Occipital lobe (tissue), 2 donors: Measurements from ENCODE around the gene ZNF638. TPM values are rescaled to one million over a fixed set of nuclear protein-coding genes. Genes with fewer than 3 reads are reported as not detected.

Source experiments
- DNase-seq: peaks from one replicate; lab custom pipeline; 2025; lab: John Stamatoyannopoulos, UW
- total RNA-seq: library from RNA; depleted of rRNA; stranded (reverse); fragments of >200 nt; gene quantifications from one replicate; pipeline ENCODE4 v1.2.3, GENCODE V29; 2014

Gene ZNF638
- total RNA-seq, 1 donor from 2014 or later = 399 TPM

DNA sequence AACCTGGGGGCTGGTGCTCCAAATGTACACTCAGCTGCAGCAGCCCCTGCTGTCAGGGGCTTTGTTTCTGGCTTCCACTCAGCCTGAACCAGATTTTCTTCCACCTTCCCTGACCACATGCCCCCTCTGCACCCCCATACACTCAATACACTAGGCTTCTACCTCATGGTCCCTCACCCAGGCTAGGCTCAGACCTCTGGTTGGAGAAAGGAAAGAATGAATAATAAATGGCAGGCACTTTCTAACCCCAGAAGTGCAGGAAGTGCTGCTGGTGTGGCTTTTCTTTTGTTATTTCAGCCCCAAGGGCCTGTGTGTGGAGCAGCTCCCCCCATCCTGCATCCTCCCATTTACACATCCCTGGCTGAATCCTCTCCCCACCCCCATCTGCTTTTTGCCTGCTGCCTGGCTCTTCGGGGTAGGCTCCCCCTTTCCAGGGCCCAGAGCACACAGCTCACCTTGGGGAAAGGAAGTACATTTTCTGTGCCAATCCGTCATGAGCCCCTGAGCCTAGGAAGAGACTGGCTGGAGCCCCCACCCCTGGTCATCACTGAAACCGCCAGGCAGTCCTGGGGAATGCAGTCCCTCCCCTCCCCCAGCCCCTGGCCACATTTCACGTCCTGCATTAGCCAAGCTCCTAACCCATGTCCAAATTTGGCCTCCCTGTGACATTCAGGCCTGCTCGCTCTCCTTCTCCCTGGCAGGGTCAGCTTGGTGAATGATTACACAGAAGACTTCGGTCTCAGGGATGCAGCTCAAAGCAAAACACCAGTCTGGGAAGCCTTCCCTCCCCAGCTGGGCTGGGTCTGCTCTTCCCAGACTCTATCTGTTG is 124.4 kb downstream of the ZNF638 start:
- DNase-seq = no peak

DNA sequence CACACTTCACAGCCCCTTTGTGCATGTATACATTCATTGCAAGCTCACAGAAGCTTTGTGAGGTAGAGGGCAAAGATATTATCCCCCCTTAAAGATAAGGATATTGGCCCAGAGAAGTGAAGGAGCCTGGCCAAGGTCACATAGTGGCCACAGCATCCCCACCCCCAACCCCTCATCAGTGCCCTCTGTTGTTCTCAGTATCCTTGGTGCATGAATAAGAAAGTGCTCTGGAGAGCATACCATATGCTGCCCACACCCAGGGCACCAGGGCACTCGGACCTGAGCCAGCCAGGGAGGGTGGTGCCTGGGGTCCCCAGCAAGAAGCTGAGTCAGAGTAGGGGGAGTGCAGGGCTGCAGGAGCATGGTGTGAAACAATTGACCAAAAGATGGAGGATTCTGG is 125.0 kb downstream of the ZNF638 start:
- no peak for DNase-seq

DNA sequence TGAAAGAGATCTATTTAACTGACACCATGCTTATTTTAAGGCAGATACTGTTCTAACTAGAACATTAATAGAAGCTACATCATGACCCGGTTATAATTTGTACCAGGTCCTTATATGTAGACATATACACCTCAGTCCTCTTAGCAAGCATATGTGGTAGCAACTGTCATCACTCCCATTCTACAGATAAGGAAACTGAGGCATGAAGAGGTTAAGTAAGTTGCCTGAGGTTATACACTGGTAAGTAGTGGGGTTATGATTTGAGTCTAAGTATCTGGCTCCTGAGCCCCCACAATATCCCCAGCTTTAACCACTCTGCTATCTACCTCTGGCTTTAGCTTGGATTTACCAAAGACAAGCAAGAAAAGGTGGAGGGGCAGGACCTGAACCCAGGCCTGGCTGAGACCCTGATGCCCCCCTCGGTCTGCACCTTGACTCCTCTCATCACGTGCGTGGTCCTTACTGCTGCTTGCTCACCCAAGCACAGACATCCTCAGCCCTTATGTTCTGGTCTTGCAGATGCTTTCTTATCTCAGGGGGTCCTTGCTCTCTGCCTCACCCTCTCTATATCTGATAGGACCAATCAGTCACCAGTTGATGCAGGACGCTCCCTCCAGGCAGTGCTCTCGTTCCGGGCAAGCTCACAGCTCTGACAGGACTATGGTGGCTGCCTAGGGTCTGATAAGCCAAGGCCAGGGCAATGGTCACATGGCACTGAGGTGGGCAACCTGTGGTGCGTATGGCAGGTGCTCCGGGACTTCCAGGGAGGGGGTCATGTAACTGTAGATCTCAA is 125.7 kb downstream of the ZNF638 start:
- DNase-seq = no peak

DNA sequence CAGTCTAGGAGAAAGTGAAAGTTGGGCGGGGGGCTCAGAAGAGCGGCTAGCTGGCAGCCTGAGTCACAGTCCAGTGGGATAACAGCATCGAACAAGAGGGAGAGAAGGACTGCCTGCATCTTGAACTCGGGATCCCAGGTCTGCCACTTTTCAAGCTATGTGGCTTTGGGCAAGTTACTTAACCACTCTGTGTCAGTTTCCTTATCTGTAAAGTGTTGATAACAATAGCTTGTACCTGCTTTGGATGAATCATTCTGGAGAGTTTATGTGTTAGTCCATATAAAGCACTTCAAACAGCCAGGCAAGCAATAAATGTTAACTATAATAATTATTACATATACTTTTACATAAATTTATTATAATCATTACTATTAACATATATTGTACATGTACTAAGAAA is 126.3 kb downstream of the ZNF638 start:
- DNase-seq = no peak

DNA sequence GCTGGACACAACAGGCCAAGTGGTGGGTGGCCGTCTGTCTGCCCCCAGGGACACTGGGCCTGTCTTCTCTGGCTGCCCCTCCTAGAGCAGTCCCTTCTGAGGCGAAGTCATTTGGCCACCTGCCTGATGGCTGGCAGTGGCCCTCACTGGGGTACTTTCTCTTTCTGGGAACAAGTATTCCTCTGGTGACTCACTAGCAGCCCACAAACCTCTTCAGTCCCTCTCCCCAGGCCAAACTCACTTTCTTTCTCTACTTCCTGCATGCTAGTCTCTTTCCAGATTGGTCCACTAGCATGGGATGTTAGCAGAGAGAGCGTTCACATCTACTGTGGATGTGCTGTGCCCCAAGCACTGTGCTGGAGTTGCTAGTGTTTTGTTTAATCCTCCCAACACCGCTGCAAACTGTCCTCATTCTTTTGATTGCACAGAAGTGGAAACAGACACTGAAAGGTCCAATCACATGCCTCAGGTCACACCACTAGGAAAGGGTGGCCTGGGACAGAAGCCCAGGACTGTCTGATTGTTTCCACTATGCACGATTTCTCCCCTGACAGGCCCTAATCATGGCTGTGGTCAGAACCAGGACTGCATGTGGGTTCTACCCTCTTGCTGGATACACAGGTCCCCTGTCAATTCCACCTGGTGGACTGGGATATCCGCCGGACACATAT is 127.0 kb downstream of the ZNF638 start:
- no peak for DNase-seq

DNA sequence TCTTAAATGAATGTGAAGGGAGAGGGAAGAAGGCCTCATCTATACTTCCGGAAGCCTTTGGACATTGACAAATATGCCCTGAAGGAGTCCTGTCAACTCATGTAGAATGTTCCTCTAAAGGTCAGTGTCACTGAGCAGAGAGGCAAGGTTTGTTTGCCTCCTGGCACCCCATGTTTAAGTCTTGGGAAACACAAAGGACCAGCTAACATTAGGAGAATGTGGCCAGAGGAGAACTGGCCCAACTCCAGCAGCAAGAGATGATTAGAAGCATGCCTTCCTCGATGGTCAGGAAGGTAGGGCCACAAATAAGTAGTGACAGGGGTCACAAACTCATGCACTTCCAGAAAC is 127.5 kb downstream of the ZNF638 start:
- no peak for DNase-seq

DNA sequence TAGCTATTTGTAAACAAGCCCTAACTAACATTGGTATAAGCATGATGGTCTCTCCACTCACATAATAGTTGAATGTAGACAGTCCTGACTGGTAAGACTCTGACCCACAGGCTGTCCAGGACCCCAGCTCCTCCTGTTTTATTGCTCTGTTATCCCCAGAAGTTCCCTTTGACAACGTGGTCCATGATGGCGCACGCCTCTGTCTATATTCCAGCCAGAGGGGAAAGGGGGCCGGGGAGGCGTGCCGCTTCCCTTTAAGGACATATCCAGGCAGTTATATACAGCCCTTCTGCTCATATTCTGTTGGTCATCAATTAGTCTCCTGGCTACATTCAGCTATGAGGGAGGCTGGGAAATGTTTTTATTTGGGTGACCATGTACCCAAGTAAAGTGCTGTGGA is 128.5 kb downstream of the ZNF638 start:
- DNase-seq = no peak

DNA sequence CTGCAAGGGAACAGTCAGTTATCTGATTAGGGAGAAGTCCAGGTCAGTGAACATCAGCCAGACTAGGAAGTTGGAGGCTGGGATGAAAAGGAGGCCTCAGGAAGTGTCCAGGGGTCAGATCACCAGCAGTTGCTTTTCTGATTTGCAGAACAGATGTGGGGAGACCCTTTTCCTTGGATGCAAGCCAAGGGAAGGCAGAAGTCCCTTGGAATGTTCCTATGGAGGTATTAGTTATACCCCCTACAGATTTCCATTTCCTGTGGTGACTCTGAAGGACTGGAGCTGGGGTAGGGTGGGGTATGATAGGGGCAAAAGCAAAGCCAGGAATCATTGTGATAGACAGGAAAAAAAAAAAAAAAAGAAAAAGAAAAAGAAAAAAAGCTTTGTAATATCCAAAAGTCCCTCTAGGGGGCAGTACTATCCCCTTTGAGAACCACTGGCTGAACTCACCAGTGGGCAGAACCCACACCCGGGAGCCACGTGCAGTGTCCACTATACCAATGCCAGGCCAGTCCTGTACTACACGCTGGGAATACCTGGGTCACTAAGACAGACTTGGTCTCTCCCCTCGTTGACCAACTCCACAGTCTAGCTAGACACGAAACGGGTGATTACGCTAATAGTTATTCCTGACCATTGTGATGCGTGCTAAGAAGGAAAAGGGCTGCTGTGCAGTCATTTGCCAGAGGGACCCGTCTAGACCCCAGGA is 129.2 kb downstream of the ZNF638 start:
- no peak for DNase-seq

DNA sequence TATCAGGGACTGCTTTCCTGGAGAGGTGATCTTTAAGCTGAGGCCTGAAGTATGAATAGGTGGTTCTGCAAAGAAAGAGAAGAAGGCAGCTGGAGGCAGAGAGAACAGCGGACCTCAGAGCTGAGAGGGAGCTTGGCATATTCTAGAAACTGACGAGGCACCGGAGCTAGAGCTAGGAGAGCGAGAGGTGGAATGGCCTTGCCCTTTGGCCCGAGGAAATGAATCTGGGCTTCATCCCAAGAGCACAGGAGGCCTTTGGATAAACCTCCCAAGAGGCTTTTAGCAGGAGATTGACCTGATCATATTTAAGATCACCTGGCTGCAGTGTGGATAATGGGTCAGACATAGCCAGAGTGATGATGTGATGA is 129.7 kb downstream of the ZNF638 start:
- no peak for DNase-seq

DNA sequence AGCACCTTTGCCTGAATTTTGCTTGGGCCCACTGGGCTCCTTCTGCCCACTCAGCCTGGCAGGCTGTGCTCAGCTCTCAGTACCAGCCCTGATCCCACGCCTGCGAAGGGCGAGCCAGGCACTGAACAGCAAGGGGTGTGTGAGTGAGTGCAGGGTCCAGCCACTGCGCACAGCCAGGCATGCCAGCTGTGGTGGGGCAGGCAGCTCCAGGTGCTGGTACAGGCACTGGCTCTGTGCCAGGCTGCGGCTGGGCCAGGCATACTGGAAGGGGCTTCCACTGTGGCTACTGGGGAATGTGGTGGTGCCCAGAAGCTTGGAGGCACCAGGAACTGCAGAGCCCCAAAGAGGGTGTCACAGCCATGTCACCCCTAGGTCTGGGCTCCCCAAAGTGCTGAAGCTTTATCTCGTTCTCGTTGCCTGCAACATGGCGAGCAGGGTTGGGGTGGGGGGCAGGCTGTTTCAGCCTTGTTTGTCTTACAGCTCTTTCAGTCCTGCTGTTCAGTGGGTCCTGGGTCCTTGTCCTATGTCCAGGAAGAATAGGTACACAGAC is 130.5 kb downstream of the ZNF638 start:
- no peak for DNase-seq

DNA sequence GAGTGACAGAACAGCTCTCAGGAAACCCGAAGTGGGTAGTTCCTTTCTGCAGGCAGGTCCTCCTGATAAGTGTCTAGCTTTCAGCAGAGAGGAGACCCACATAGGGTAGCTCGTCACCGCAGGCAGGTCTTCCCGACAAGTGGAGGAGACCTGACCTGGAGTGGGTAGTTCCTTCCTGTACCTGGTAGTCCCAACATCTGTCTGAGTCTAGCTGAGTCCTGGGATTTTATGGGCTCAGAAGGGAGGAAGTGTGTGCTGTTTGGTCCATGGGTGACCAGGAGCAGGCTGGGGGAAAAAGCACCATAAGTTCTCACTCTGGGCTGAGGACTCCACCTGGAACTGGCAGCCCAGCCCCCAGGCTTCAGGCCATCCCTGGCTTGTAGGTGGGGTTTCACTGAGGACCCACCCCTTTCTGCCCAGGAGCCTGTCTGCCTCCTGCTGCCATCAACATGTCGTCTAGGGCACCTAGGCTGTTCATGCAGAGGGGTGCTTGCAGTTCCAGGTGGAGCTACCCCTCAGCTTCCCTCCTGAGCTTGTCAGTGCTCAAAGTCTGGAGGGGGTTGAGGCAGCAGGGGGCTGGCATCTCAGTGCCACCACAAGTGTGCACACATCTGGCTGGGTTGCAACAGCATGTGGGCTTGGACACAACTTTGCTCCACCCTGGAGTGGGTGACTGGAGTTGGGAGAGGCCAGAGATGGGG is 131.2 kb downstream of the ZNF638 start:
- no peak for DNase-seq

DNA sequence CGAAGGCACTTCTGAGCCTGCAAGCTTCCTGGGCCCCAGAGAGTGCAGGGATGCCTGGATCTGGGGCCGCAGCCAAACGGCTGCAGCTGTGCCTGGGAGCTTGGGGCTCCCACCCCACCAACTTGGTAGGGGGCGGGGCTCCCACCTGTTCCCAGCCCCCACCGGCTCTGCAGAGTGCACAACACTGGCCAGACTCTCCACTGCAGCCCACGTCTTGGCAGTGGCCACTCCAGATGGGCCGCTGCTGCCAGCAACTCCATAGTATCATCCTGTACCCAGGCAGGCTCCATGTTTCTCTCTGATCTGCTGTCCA is 131.7 kb downstream of the ZNF638 start:
- DNase-seq = no peak

DNA sequence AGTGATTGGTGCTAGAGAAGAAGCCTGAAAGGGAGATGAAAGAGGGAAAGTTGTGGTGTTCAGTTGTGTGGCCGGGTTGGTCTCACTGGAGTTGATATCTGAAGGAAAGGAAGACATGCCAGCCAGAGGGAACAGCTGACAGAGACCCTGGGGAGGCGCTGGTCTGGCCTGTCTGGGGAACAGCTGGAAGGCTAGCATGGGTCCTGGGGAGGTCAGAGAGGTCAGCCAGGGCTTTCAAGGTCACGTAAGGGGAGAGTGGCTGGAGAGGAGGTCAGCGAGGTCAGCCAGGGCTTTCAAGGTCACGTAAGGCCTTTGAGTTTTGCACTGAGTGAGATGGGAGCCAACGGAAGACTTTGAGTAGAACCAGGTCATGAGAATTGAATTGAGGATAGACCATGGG is 132.8 kb downstream of the ZNF638 start:
- no peak for DNase-seq

DNA sequence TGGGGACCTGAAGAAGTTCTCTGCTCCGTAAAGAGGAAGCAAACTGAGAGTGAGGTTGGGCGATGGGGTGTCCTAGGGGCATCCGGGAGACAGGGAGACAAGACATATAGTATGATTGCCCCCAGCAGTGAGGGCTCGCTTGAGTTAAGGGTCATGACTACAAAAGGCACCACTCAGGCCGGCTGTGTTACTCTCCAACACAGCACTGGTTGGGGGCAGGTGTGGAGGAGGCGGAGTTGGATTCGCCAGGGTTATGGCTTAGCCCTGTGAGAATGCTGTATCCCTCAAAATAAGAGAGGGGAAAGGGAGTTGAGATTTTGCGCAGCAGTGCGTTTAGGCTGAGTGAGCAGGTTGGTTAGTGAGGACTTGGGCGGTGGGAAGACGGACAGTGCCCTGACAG is 133.8 kb downstream of the ZNF638 start:
- DNase-seq = no peak

DNA sequence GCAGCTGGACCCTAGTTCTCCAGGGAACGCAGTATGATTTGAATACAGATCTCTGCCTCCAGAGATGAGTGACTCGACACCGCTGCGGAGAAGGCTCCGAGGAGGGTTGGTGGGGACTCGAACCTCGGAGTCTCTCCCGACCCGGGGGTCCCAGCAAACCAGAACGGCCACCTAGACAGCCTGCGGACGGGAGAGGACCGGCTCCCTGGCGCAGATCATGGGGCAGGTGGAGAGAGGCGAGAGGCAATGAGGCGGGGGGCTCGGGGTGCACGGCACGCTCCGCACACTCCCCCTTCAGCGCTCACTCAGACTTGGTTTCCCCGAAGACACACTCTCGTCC is 134.3 kb downstream of the ZNF638 start:
- DNase-seq = no peak

DNA sequence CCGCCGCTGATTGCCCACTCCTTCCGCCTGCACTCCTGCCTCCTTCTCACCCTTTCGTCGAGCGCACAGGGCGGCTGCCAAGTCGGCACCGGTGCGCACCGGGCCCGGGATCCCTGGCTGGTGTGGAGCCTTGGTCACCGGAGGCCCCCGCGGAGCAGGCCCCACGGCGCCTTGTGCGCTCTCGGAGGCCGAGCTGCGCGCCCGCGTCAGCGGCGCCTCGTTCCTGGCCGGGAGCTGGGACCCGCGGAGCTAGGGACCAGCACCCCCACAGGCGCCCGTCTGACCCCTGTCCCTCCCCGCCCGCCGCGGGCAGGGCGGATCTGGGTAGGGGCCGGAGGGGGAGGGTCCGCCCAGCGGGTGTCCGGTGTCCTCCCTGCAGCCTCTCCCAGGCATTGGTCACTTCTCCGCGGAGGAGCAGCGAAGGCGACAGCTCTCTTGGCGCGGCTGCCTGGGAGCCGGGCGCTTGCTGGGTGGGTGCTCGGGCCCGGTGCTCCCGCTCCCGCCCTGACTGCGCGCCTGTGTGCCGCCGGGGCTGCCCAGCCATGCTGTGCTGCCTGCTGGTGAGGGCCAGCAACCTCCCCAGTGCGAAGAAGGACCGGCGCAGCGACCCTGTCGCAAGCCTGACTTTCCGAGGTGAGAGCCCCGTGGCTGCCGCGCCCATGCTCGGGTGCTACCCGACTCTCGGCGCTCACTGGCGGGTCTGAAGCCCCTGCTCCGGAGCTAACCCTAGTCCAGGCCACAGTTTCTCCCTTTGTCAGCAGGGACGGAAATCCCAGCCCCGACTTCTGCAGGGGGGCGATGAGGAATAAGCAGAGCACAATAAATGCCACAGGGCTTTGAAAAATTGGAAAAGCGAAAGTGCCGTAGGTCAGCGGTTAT is 135.0 kb downstream of the ZNF638 start:
- DNase-seq = peak; percentile 22

DNA sequence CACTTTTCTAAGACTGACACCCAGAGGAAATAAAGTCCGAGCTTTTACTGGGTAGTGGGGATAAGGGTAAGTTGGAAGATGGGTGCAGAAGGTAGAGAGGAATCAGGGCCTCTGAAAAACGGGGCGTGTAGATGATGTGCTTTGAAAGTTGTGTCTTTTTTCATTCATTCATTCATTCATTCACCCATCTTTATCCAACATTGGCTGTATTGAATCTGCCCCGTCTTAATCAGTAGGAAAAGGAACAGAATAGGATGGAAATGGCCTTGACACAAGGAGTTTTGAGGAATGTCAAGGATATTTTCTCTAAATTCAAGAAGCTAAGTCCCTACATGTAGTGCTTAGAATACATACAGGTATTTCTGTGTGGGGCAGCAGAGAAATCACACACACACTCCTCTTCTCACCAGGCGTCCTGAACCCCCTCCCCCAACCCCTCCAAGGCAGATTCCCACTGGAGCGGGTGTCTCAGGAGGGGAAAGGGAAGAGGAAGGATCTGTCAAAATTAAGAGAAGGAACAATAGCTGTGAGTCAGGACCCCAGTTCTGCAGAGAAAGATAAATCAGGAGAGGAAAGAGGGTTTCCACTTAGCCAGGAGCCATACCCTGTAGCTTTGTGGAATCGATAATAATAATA is 135.7 kb downstream of the ZNF638 start:
- no peak for DNase-seq

DNA sequence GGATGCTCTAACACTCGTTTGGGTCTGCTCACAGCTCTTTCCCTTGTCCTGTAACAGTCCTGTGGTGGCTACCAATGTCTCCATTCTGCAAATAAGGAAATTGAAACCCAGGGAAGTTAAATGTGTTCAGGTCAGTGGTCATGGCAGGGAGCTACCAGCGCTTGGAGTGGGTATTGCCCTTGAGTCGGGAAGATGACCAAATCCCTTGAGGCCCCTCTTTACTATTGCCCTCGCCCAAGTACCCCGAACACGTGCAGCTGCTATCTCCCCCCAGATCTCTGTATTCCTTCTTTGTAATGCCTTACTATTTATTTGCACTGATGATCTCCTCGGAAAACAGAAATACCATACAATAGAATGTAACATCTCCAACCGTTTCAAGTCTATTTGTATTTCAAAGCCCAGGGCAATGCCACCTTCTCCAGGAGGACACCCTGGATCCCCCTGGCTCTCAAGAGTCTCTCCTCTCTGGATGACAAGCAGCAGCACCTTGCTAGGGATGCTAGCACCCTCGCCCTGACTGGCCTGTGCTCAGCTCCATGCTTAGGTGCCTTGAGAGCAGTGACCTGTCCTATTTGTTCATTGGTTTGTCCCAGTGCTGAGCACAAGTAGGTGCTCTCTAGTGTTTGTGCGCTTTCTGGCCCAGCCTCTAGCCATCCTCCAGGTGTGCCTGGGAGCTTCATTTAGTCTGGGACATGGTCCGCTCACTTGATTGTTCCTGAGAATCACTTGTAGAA is 136.9 kb downstream of the ZNF638 start:
- no peak for DNase-seq
